ENCODE results near the gene NEFH. TPM values are rescaled to one million over a fixed set of nuclear protein-coding genes. Genes with fewer than 3 reads are reported as not detected.

The NEFH gene
- total RNA-seq, 2 experiments from 2014 or later, result 7.5 to 8.6 TPM

DNA sequence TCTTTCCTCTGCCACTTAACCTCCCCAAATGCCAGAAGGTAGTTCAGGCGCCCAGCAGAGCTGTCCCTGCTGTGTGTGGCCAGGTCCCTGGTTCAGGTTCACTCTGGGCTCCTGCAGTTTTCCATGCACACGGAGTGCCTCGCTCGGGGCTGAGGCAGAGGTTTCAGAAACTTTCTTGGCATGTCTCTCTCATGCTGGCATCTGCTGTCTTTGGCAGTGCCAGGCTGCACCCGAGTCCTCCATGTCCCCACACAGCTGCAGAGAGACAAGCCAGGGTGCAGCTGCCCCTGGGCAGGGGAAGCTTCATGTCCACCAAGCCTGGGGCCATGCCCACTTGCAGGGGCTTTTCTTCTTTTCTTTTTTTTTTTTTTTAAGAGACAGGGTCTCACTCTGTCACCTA lies 7.0 kb upstream of the NEFH start:
- ATAC-seq, result no peak
- POLR2A ChIA-PET, result interaction anchor here (1.0 kb wide), 1 partner anchor 12 kb away, joined by 3 read pairs; no protein-coding TSS in a partner anchor
- no peak overlapping the region for H3K4me3 Mint-ChIP-seq
- H3K4me1 Mint-ChIP-seq (ENCODE audit: low read depth), result peaks cover 2% of the 10 kb centered on the region
- intact Hi-C loops (cut with micrococcal nuclease), result no loop called here
- CTCF ChIA-PET, result interaction anchor here (0.9 to 1.6 kb wide), 4 partner anchors 12 to 77 kb away, joined by 3 to 4 read pairs (median 3); no protein-coding TSS in a partner anchor
- TF ChIP-seq, protein P1, sequence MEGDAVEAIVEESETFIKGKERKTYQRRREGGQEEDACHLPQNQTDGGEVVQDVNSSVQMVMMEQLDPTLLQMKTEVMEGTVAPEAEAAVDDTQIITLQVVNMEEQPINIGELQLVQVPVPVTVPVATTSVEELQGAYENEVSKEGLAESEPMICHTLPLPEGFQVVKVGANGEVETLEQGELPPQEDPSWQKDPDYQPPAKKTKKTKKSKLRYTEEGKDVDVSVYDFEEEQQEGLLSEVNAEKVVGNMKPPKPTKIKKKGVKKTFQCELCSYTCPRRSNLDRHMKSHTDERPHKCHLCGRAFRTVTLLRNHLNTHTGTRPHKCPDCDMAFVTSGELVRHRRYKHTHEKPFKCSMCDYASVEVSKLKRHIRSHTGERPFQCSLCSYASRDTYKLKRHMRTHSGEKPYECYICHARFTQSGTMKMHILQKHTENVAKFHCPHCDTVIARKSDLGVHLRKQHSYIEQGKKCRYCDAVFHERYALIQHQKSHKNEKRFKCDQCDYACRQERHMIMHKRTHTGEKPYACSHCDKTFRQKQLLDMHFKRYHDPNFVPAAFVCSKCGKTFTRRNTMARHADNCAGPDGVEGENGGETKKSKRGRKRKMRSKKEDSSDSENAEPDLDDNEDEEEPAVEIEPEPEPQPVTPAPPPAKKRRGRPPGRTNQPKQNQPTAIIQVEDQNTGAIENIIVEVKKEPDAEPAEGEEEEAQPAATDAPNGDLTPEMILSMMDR (IDR thresholded peaks at IDR 0.05), result no peak
- H3K27ac Mint-ChIP-seq, result no peak overlapping the region
- no peak for DNase-seq
- H3K36me3 Mint-ChIP-seq (ENCODE audit: low read depth), result no peaks in the 10 kb centered on the region
- no peaks in the 10 kb centered on the region for H3K9me3 Mint-ChIP-seq
- H3K27me3 Mint-ChIP-seq, result peaks cover 13% of the 10 kb centered on the region

DNA sequence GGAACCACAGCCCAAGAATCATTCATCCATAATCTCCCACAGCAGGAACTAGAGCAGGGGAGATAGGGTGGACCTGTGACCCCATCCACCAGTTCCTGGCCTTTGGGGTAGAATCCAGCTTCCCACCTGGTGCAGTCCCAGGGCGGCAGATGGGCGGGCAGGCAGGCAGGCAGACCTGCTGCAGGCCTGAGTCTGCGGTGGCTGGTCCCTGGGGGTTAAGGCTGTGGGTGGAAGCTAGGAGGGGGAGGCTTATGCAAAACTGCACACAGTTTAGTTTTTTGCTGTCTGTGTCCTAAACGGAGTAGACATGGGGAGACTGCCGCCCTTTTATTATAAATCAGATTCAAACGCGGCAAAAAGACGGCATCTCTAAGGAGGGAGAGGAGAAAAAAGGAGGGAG lies 4.5 kb upstream of the NEFH start:
- Mint-ChIP-seq H3K9me3 (no peaks in the 10 kb centered on the region), H3K27ac (no peak overlapping the region), H3K27me3 (peaks cover 25% of the 10 kb centered on the region), H3K4me3 (no peak overlapping the region), H3K4me1 (ENCODE audit: low read depth) (peaks cover 10% of the 10 kb centered on the region), H3K36me3 (ENCODE audit: low read depth) (peaks cover 3% of the 10 kb centered on the region)
- ChIA-PET POLR2A (no interaction called here), CTCF (no interaction called here)
- ATAC-seq, result no peak
- intact Hi-C loops (cut with micrococcal nuclease), result no loop called here
- TF ChIP-seq, protein P1 (IDR thresholded peaks at IDR 0.05), result no peak
- no peak for DNase-seq

DNA sequence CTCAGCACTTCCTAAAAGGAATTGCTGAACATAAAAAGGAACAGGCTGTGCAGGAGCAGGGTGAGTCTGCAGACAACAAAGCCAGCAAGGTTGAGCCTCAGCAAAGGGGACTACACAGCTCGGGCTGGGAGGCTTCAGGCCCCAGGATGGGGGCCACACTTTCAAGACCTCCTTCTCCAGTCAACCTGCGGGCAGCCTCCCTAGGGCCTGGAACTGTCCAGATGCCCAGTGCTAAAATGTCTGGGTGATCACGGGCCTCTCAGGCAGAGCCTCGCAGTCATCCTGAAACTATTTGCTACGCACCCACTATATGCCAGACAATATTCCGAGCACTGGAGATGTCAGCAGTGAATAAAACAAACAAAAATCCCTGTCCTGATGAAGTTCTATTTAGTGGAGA lies 3.9 kb upstream of the NEFH start:
- TF ChIP-seq, protein P1 (IDR thresholded peaks at IDR 0.05), result no peak
- ATAC-seq, result no peak
- CTCF ChIA-PET, result no interaction called here

DNA sequence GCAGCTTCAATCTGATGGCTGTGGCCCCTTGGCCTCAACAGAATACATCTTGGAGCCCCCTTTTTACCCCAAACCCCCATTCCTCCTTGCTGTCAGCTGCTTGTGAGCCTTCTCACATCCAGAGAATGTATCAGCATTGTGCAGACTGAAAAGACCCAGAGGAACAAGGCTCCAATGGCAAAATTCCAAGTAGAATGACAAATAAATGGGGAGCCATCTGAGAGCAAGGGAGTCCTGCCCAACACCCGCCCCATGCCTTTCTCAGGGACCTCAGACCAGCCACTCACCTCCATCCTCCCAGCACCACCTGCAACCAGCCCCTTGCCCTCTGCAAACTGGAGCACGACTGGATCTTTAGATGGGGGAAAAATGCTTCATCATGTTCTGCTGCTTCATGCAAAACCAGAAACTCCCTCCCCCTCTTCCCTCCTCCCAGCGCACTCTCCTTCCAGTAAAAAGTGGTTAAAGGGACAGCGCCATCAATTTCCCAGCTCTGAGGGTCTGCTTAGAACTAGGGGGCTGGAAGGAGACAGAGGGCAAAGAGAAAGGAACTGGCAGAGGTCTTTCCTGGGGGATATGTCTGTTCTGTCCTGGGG lies 2.2 kb upstream of the NEFH start:
- peaks cover 34% of the 10 kb centered on the region for H3K27me3 Mint-ChIP-seq
- H3K9me3 Mint-ChIP-seq, result no peaks in the 10 kb centered on the region
- no peak overlapping the region for H3K4me3 Mint-ChIP-seq
- ATAC-seq, result no peak
- peaks cover 14% of the 10 kb centered on the region for H3K4me1 Mint-ChIP-seq (ENCODE audit: low read depth)
- TF ChIP-seq, protein P1 (IDR thresholded peaks at IDR 0.05), result no peak
- peaks cover 3% of the 10 kb centered on the region for H3K36me3 Mint-ChIP-seq (ENCODE audit: low read depth)
- intact Hi-C loops (cut with micrococcal nuclease), result no loop called here
- CTCF ChIA-PET, result no interaction called here
- POLR2A ChIA-PET, result no interaction called here
- no peak overlapping the region for H3K27ac Mint-ChIP-seq
- DNase-seq, result no peak

More for the DNA sequence above, 3.9 kb upstream of the NEFH start:
- POLR2A ChIA-PET, result no interaction called here
- DNase-seq, result no peak
- Mint-ChIP-seq H3K36me3 (ENCODE audit: low read depth) (peaks cover 3% of the 10 kb centered on the region), H3K4me3 (no peak overlapping the region), H3K4me1 (ENCODE audit: low read depth) (peaks cover 10% of the 10 kb centered on the region), H3K27me3 (peaks cover 25% of the 10 kb centered on the region), H3K27ac (no peak overlapping the region), H3K9me3 (no peaks in the 10 kb centered on the region)
- intact Hi-C loops (cut with micrococcal nuclease), result no loop called here

DNA sequence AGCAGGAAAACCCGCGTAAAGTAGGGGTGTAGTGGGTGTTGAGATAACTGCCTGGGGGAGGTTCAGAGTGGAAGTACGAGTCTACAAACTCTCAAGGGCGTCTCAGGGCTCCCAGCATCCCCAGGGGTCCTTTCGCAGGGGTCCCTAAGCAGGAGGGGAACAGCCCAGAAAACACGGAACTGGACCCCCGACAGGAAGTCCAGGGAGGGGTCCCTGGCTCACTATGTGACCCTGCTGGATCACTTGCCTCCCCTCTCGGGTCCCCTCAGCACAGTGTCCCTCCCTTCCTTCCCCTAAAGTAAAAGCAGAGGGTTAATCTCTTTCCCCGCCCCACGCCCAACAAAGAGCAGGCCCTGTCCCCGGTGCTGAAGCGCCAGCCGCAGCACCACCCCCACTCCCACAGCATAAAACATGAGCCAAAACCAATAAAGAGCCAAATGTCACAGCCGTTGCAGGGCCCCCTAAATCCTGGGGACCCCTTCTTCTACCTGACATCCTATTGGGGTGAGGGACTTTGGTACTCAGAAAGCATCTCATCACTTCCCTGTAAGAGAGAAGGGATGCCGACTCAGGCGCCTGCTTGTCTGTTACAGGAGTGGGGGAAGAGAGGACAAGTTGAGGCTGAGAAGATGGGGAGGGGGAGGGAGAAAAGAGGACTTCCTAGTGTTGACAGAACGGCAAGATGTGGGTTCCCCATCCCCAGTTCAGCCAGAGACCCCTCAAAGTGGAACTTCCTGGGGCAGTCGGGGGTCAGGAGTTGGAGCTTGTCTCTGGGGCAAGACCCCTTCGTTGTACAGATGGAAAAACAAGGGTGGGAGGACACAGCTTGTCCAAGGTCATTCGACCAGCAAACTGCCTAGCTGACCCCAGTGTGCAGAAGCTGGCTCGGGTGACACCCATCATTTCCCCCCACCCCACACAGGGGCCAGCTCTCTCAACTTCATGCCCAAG lies 1.4 kb upstream of the NEFH start:
- H3K4me1 Mint-ChIP-seq (ENCODE audit: low read depth), result peaks cover 14% of the 10 kb centered on the region
- TF ChIP-seq, protein P1 (IDR thresholded peaks at IDR 0.05), result no peak
- no peak for ATAC-seq
- peaks cover 3% of the 10 kb centered on the region for H3K36me3 Mint-ChIP-seq (ENCODE audit: low read depth)
- peaks cover 34% of the 10 kb centered on the region for H3K27me3 Mint-ChIP-seq
- no peaks in the 10 kb centered on the region for H3K9me3 Mint-ChIP-seq
- intact Hi-C loops (cut with micrococcal nuclease), result no loop called here
- H3K4me3 Mint-ChIP-seq, result no peak overlapping the region
- no peak overlapping the region for H3K27ac Mint-ChIP-seq
- DNase-seq, result peak; percentile 40
- ChIA-PET CTCF (interaction anchor here (0.9 kb wide), 1 partner anchor 9 kb away, joined by 3 read pairs; no protein-coding TSS in a partner anchor), POLR2A (no interaction called here)

Data from activated CD8-positive, alpha-beta T cell treated with anti-CD3 and anti-CD28 coated beads for 36 hours (primary cell).